GM10847 (cell line): ENCODE data around the gene SPOCK1.

Source experiments
- POLR2A ChIP-seq: IDR thresholded peaks from 2 replicates; pipeline ENCODE4 v1.6.1; 2011; ENCODE audit not compliant: insufficient read length; ENCODE audit errors: extremely low read depth

SPOCK1 gene

DNA sequence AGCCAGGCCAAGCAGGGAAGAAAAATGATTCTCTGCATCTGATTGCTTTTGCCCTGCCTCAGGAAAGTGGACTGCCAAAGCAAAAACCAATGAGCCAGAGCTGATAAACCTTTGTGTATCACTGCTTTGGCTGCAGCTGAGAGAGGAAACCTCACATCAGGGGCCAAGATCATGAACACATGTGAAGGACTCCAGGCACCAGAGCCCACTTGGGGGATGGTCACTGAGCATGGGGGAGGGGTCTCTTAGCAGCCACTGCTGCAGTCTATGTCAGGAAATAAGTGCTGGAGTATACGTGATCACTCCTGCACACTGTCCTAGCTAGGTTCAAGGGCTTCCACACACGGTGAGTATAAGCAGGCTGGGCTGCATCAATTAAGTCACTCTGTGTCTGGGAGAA, 229.9 kb downstream of the SPOCK1 start:
- TF ChIP-seq POLR2A = no peak

DNA sequence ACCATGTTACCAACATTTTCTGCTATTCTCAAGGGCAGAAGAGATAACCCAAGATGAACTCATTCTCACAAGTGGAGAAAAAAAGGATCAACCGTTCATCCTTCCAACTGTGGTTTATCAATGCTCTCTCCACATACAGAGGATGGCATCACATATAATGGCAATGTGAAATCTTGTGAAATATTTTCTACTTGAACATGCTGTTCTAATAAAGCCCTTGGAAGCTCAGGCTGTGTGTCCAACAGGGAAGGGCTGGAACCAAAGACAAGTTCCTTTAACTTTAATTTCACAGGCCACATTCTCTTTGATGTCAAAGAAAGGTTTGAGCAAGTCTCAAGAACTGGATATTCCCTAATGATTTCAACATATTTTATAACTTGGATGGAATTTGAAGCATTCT, 230.5 kb downstream of the SPOCK1 start:
- TF ChIP-seq POLR2A = no peak

DNA sequence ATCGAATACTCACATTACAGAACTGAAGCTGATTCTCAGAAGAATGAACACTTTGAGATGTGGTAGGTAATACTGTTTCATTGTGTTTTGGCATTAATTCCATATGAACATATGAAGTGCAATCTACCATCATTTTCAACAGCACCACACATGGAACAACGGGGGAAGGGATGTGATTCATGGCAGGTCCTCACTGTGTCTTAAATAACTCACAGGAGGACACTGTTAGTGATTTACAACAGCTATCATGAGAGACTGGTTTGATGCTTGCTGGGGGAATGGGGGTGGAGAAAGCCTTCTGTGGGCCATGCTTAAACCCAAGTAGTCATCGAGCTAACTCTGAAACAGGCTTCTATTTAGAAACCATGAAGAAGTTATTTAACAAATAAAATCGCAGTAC, 232.9 kb downstream of the SPOCK1 start:
- TF ChIP-seq POLR2A = no peak

DNA sequence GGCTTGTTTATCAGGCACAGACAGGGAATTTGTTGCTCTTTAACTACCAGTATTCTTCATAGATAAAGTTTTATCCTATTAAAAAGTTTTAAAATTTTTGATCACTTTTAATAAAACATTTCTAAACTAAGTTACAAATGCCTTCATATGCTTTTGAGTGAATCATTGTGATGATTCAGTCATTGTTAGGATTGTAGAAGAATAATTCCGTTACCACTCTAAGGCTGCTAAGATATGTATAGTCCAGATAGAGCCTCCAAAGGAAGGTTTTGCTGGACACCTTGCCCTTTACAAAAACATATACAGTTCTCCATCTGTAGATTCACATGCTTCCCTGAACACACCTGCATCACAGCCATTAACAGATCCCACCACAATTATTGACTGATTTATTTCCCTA, 233.7 kb downstream of the SPOCK1 start:
- no peak for TF ChIP-seq POLR2A

DNA sequence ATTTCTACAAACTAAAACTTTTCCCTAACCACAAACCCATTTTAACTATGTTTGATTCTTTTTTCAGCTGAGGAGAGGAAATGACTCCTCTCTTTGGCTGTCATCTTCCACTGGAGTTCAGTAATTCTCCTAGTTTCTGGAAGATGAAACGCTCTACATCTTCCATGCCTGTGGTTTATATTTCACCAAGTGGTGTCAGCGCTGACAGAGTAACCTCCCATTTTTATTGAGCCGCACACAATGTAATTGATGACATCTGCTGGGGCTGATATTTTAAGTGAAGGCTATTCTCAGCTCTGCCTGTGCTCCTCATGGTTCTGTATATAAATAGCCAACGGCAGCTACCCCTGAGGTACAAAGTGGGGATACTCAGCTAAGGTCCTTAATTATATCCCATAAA, 234.6 kb downstream of the SPOCK1 start:
- no peak for TF ChIP-seq POLR2A

DNA sequence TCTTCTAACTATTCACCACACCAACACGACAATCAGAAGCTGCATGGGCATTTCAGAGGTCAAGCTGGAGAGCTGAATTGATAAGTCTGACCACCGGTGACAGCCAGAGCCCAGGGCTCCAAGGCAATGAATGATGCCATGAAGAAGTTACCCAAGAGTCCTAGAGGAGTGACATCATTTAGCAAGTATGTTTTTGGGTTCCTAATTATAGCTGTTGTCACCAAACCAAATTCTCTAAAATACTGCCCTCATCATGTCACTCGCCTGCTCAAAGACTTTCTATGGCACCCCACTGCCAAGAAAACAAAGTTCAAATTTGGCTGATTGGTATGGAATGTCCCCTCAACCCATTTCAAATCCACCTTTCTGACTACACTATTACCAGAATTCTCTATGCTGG, 235.1 kb downstream of the SPOCK1 start:
- no peak for TF ChIP-seq POLR2A

DNA sequence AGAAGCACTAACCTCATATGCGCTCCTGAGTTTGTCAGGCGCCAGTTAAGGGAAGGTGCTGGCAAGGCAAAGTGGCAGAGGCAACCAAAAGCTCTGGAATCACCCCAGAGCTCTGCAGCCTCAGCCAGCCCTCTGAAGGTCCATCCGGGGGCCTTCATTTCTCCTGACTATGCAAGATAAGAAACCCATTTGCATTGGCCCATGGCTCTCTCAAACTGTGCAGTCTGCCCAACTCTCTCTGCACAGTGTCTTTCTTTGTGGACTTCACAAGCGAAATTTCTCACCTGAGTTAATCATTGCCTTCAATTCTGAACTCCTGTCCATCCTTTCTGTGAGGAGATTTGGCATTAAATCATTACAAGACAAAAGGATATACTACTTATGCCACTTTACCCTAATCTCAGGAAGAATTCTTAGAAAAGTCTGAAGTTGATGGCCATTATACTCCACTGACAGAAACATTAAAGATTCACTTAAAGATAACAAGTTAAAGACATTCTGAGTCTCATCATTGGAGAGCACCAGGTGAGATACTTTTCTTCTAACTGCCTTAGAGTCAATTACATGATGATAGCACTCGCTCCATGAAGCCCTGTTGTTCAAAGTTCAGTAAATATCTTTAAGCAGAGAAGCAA, 235.6 kb downstream of the SPOCK1 start:
- TF ChIP-seq POLR2A = no peak

DNA sequence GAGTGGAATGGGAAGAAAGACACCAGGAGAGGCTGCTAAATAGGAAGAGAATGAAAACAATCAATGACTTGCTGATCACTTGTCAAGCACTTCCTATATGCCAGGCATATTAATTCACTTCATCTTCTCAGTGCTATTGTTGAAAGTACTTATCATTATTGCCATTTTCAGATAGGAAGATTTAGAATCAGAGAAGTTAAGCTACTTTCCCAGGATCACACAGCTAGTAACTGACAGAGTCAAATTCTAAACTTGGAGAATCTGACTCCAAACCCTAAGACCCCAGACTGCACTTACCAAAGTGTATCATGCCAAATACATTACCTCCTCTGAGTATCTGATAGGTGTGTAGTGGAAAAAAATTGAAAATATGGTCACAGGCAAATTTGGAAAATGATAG, 236.3 kb downstream of the SPOCK1 start:
- no peak for TF ChIP-seq POLR2A

DNA sequence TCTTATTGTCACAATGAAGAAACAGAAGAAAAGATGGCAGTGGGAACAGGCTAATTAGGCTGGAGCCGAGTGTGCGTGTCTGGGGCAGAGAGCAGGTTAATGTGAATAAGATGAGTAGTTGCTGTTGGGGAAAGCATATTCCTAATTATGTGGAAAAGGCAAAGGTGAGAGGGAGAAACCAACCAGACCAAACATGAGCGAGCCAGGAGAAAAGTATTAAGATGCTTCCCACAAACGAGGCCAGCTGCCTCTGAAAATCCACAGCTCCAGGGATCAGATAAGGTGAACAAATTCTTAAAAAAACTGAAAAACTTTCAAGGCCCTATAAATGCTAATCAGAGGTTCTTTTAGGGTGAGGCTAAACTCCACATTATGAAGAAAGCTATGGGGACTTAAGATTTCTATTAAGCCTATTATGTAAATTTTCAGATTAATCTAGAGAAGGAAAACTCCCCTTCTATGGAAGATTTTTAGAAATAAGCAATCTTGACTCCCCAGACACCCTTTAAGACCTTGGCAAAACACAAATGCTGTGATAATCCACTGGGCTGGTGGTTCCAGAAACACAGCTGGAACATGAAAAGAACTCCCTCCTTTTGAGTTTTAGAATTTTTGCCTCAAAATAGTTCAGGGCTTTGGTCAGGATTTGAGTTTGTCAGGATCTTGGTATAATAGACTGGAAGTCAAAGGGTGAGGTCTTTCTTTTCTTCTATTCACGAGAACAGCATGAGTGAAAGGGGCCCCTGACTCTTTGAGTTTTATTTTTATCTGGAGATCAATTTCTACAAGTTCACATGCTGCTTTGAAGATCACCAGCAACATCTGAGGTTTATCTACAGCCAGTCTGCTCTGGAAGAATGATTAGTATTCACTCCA, 238.1 kb downstream of the SPOCK1 start:
- TF ChIP-seq POLR2A = no peak

DNA sequence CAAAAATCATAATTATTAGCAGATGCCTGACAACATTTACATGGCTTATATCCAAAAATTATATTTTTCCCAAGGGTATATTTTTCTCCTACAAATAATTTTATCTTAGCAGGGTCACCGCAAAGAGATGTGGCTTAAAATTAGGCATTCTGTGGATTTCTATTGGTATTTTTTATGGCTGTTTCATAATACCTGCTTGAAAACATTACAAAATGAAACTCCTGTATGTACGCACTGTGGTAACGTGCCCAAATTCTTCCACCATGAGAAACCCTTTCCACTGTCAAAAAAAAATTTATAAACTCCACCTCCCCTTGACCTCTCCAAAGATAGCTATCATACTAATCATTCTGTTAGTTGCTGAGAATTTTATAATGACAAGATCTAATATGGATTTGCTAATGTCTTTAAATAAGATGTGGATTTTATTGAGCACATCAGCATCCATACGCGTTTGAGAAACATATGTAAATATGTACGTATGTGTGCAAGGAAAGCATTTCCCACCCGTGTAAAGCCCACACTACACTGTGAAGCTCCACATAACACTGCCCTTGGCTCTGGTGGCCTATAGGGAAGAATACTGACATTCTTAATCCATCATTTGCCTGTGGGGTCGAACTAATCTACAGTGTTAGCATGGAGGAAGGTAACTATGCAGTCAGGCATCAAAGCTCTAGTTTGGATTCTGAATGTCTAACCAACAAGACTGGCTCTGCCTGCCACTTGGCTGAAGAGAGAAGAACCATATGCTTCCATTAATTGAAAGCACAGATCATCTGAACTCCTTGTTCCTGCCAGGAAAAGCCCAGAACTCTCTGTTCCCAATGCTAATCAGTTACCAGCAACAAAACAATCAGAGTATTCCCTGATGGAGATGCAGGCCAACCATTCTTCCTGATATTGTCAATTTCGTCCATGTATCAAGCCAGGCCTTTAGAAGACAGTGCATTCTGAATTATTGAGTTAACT, 244.7 kb downstream of the SPOCK1 start:
- no peak for TF ChIP-seq POLR2A

DNA sequence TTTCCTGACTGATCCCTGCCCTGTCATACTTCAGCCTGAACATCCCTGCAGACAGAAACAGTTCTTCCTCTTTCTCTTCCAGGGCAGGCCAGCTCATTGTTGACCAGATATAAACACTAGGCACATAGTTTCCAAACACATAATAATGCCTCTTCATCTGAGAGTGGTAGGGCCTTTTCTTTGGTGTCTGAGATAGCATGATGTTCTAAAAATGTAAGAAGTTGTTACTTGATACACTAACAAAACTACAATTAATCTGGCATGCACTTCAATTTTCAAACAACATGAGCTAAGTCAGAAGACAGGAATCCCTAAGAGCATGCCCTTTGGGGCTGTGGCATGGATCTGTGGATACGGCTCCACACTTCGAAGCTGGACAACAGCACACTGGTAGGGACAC, 246.6 kb downstream of the SPOCK1 start:
- no peak for TF ChIP-seq POLR2A

DNA sequence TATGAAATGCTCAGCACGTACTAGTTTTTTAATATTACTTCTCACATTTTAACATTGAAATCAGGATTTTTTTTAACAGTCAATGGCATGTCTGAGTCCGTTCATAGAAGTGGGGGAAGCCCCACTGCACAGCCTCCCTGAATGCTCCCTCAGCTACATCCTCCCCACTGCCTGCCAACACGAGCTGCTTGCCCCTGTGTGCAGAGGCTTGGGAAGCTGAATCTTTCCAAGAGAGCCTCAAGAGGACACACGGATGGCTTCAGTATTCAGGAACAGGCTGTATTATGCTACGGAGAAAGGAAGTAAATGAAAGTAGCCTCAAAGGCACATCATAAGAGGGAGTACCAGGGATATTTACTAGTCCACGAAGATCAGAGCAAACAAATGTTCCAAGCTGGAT, 248.7 kb downstream of the SPOCK1 start:
- no peak for TF ChIP-seq POLR2A

DNA sequence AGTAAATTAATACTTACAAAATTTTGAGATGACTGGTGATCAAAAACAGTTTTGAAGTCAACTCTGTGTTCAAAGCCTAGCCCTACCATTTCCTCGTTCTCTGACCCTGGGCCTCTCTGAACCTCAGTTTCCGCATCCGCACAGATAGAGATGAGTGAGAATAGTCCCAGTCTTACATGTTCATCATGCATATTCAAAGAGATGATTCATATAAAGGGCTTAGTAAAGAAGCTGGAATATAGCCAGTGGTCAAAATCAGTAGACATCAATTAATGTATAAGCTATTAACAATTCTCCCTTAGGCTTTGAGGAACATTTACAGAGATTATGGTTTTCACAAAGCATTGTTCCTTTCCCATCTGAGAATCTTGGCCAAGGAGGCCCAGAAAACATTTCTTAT, 250.6 kb downstream of the SPOCK1 start:
- no peak for TF ChIP-seq POLR2A

DNA sequence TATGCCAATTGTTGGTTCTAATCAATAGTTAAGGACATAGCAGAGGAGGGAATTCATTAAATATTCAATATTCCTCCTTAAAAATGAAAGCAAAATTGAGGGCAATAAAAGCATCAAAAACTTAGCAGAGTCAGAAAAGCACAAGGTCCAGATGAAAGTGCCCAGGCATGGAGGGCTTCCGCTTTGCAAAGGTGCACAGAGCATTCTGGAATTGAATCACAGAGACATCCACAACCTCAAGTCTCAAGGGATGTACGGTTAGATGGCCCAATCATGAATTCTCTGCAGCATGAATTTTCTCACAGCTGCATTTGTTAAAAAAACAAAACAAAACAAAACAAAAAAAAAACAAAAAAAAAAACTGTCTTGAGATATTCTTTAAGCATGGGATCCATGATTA, 253.7 kb downstream of the SPOCK1 start:
- TF ChIP-seq POLR2A = no peak

DNA sequence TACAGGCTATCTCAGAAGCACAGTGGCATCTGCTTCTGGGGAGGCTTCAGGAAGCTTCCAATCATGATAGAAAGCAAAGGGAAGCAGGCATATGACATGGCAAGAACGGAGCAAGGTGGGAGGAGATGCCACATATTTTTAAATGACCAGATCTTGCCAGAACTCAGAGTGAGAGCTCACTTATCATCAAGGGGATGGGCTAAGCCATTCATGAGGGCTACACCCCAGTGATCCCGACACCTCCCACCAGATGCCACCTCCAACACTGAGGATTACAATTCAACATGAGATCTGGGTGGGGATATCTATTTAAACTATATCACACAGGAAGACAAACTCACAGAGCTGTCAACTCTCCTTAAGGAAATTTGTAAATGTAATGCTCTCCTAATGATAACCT, 258.8 kb downstream of the SPOCK1 start:
- TF ChIP-seq POLR2A = no peak
